Transverse colon (tissue), 4 donors: ENCODE data around the gene IKZF1. TPM values are rescaled to one million over a fixed set of nuclear protein-coding genes. Genes with fewer than 3 reads are reported as not detected.
A peak's percentile ranks its signal among the peaks of the same experiment; 100 is the strongest.

Experiments
- DNase-seq: peaks from one replicate; pipeline ENCODE4 v3.0.0-alpha.2; 2019
- H3K27ac ChIP-seq, 4 donors: fragments of 200-600 bp; sonication (generic); 2 replicates each; pipeline ENCODE4 v1.5.1; 2016 to 2018; ENCODE audit warnings: inconsistent platforms in 4 of 4
- H3K27me3 ChIP-seq: fragments of 200-600 bp; sonication (generic); 2 replicates; pipeline ENCODE4 v1.5.1; 2017; ENCODE audit warnings: inconsistent platforms
- H3K36me3 ChIP-seq, 4 donors: fragments of 200-600 bp; sonication (generic); 2 replicates each; pipeline ENCODE4 v1.5.1; 2017 to 2019; ENCODE audit warnings: inconsistent platforms in 4 of 4
- H3K4me1 ChIP-seq, 4 donors: fragments of 200-600 bp; sonication (generic); 2 replicates each; pipeline ENCODE4 v1.5.1; 2017 to 2020; ENCODE audit warnings: inconsistent platforms in 4 of 4
- H3K4me3 ChIP-seq, 4 donors: fragments of 200-600 bp; sonication (generic); 1 replicate in 1 of 4; 2 replicates in 3 of 4; pipeline versions ENCODE4 v1.5.1 to v1.6.1; 2017 to 2019; ENCODE audit warnings: inconsistent platforms in 4 of 4
- H3K9me3 ChIP-seq, 2 donors: fragments of 200-600 bp; sonication (generic); 2 replicates each; pipeline ENCODE4 v1.5.1; 2017 to 2019; ENCODE audit warnings: inconsistent platforms in 2 of 2
- CTCF ChIP-seq, 5 experiments: fragments of 200-600 bp in 3 of 5; fragments of 450-650 bp in 2 of 5; sonication (generic) in 3 of 5; IDR thresholded peaks; 1 replicate in 2 of 5; 2 replicates in 3 of 5; pipeline ENCODE4 v1.5.1; 2016 to 2017; ENCODE audit warnings: antibody characterized with exemption in 5 of 5, inconsistent platforms in 3 of 5, mild to moderate bottlenecking in 2 of 5, moderate library complexity in 1 of 5
- EP300 ChIP-seq: sonication (generic); formaldehyde crosslinking; IDR thresholded peaks from one replicate; pipeline ENCODE4 v1.6.1; 2017; ENCODE audit warnings: antibody characterized with exemption, low read depth
- POLR2A ChIP-seq: fragments of 450-650 bp; IDR thresholded peaks from one replicate; pipeline ENCODE4 v1.6.1; 2016; ENCODE audit warnings: antibody characterized with exemption, mild to moderate bottlenecking, moderate library complexity
- POLR2AphosphoS5 ChIP-seq, 3 donors: sonication (generic); formaldehyde crosslinking; IDR thresholded peaks; one replicate each; pipeline ENCODE4 v1.6.1; 2016; ENCODE audit warnings: antibody characterized with exemption in 3 of 3
- WGBS, 2 donors: methylation state at CpG; one replicate each; pipeline ENCODE4 v1.1.5; 2018; ENCODE audit warnings: low coverage in 1 of 2; 5-methylcytosine and 5-hydroxymethylcytosine counted together
- in situ Hi-C, 4 donors: fragments of 200-750 bp; cut with MboI; loops; one replicate each; pipeline versions ENCODE4 v1.15.0 to v1.15.1; 2017; ENCODE audit warnings: low sequenced_read_pairs in 3 of 4, low pct_ligation_motif_present in 1 of 4, low pct_unique_long_range_greater_than_20kb in 1 of 4
- intact Hi-C: fragments of 100-400 bp; cut with DNase I; formaldehyde crosslinking; loops from one replicate; pipeline ENCODE4 v1.15.1; 2023; ENCODE audit warnings: low total_unique reads
- total RNA-seq, 4 donors: library from RNA; depleted of rRNA; stranded (reverse); fragments of >200 nt; gene quantifications; one replicate each; pipeline ENCODE4 v1.1.0, GENCODE V29; 2016

IKZF1 gene
- total RNA-seq, 4 donors from 2014 or later = 9.2 to 116 (median 29.1) TPM

- no peak for DNase-seq
- no peaks in the 10 kb centered on the region for H3K36me3 ChIP-seq
- H3K4me1 ChIP-seq = peaks cover 0 to 11% (median 0%) of the 10 kb centered on the region in 4 donors
- in situ Hi-C loops (no loop called here), intact Hi-C loops (no loop called here)
- no peak overlapping the region for H3K4me3 ChIP-seq
- peak overlapping the region; percentile 52 to 76 (median 61) for H3K27ac ChIP-seq
- 79% methylated on average over 4 of the region's 4 CpGs; no CpG with 5 or more reads in 1 of the 2 donors for WGBS, 2 donors
- H3K27me3 ChIP-seq = no peaks in the 10 kb centered on the region
- H3K9me3 ChIP-seq = no peaks in the 10 kb centered on the region
- TF ChIP-seq POLR2A (no peak), CTCF (IDR thresholded peaks at IDR 0.05) (no peak), POLR2AphosphoS5 (IDR thresholded peaks at IDR 0.05) (no peak), EP300 (no peak)
These were observed 36.3 kb upstream of the IKZF1 start for GRCh38 chr7:50268223-50268622.

- peak overlapping the region in 1 of 4 donors; percentile 76 for H3K27ac ChIP-seq
These were observed 35.5 kb upstream of the IKZF1 start for GRCh38 chr7:50268990-50269389.

GRCh38 chr7:50270531-50271018 lies 33.9 kb upstream of the IKZF1 start:
- TF ChIP-seq CTCF (IDR thresholded peaks at IDR 0.05) (no peak), EP300 (no peak), POLR2A (no peak), POLR2AphosphoS5 (IDR thresholded peaks at IDR 0.05) (no peak)
- Histone ChIP-seq H3K36me3 (no peaks in the 10 kb centered on the region), H3K4me3 (no peak overlapping the region), H3K4me1 (peaks cover 0 to 11% (median 0%) of the 10 kb centered on the region in 4 donors), H3K27ac (no peak overlapping the region), H3K9me3 (no peaks in the 10 kb centered on the region), H3K27me3 (no peaks in the 10 kb centered on the region)
- in situ Hi-C loops = no loop called here
- no peak for DNase-seq
- 67 to 81% methylated on average over 4 to 5 of the region's 5 CpGs for WGBS, 2 donors
- intact Hi-C loops = no loop called here

More at GRCh38 chr7:50268990-50269389, 35.5 kb upstream of the IKZF1 start:
- in situ Hi-C loops = no loop called here
- intact Hi-C loops = no loop called here
- WGBS, 2 donors = 72% methylated on average over 3 of the region's 3 CpGs
- no peak for TF ChIP-seq EP300
- no peak for TF ChIP-seq CTCF (IDR thresholded peaks at IDR 0.05)
- no peak for TF ChIP-seq POLR2AphosphoS5 (IDR thresholded peaks at IDR 0.05)
- no peak for TF ChIP-seq POLR2A
- Histone ChIP-seq H3K4me3 (no peak overlapping the region), H3K36me3 (no peaks in the 10 kb centered on the region), H3K27me3 (no peaks in the 10 kb centered on the region), H3K9me3 (no peaks in the 10 kb centered on the region), H3K4me1 (peaks cover 0 to 11% (median 0%) of the 10 kb centered on the region in 4 donors)
- DNase-seq = no peak

GRCh38 chr7:50272808-50273207 lies 31.7 kb upstream of the IKZF1 start:
- H3K9me3 ChIP-seq = no peaks in the 10 kb centered on the region
- no peak for DNase-seq
- no peaks in the 10 kb centered on the region for H3K27me3 ChIP-seq
- TF ChIP-seq POLR2AphosphoS5 (IDR thresholded peaks at IDR 0.05) (no peak), CTCF (IDR thresholded peaks at IDR 0.05) (no peak)
- H3K4me1 ChIP-seq = peaks cover 0 to 4% (median 0%) of the 10 kb centered on the region in 4 donors
- in situ Hi-C loops = no loop called here
- no peaks in the 10 kb centered on the region for H3K36me3 ChIP-seq
- no peak overlapping the region for H3K4me3 ChIP-seq
- H3K27ac ChIP-seq = no peak overlapping the region
- intact Hi-C loops = no loop called here
- 49% methylated on average over 3 of the region's 3 CpGs; no CpG with 5 or more reads in 1 of the 2 donors for WGBS, 2 donors
